ENCODE measurements around the gene EMC7. TPM values are rescaled to one million over a fixed set of nuclear protein-coding genes. Genes with fewer than 3 reads are reported as not detected.

The EMC7 gene
- total and polyA plus RNA-seq, 2 of the 4 experiments (the other 2 are of a cell fraction), result 46.6 to 76.4 TPM

DNA sequence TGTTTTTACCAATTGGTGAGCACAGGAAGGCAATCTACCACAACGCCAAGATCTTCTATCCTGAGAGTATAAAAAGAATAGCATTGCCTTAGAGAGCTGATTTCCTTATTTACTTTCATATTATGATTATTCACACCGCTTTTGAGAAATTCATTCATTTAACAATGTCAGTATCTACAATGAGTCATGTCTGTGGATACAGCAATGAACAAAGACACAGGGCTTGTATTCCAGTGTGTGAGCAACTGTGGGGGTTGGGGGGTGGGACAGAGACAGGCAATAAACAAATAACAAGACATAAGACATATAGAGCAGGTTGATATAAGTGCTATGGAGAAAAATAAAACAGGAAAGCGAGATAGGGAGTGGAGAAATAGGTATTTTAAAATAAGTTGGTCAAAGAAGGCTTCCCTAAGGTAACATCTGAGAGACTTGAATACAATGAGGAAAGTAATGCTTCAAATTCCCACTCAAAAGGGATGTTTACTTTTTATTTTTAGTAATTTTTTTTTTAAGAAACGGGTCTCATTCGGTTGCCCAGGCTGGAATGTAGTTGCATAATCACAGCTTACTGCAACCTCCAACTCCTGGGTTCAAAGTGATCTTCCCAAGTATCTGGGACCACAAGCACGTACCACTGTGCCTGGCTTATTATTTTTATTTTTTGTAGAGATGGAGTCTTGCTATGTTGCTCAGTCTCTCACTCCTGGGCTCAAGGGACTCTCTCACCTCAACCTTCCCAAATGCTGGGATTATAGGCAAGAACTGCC lies 45.9 kb upstream of the EMC7 start:
- Histone ChIP-seq H3K4ac (ENCODE audit: low read depth, low read length) (no peak overlapping the region), H3K27ac (ENCODE audit: insufficient read depth, low read length) (no peak overlapping the region), H3K9me3 (ENCODE audit: control insufficient read depth, insufficient read depth, low read length) (no peaks in the 10 kb centered on the region), H2AK9ac (replicated peaks; ENCODE audit: low read depth, low read length, poor library complexity) (no peak overlapping the region), H3K9ac (ENCODE audit: low read depth, low read length) (no peak overlapping the region), H3K4me2 (ENCODE audit: low read depth, low read length) (no peak overlapping the region), H3K4me3 (ENCODE audit: insufficient read depth, low read depth, low read length) (no peak overlapping the region), H2AFZ (replicated peaks; ENCODE audit: low read length, poor library complexity) (no peak overlapping the region), H3K36me3 (ENCODE audit: control insufficient read depth, insufficient read depth, low read length) (peaks cover 26% of the 10 kb centered on the region), H2BK5ac (ENCODE audit: low read depth, low read length, poor library complexity, severe bottlenecking) (peak overlapping the region; percentile 45), H4K91ac (ENCODE audit: insufficient read depth, low read depth, low read length) (no peak overlapping the region), H3K23ac (ENCODE audit: low read depth, low read length) (no peak overlapping the region), H2BK20ac (ENCODE audit: low read depth, low read length) (no peak overlapping the region), H3K14ac (replicated peaks; ENCODE audit: low read depth, low read length) (no peak overlapping the region), H3K18ac (ENCODE audit: low read depth, low read length) (no peak overlapping the region), H2BK15ac (ENCODE audit: low read depth, low read length) (no peak overlapping the region), H3K27me3 (ENCODE audit: control insufficient read depth, insufficient read depth, low read length) (no peaks in the 10 kb centered on the region), H2BK120ac (ENCODE audit: low read depth, low read length) (no peak overlapping the region), H3K9me1 (ENCODE audit: insufficient read depth, low read length) (no peaks in the 10 kb centered on the region), H4K8ac (ENCODE audit: low read depth in 2 of 2, low read length in 2 of 2) (no peak overlapping the region), H3K4me1 (ENCODE audit: control insufficient read depth, insufficient read depth, low read length) (peaks cover 4% of the 10 kb centered on the region; the same call in 1 of the 2 replicates), H4K5ac (ENCODE audit: low read depth, low read length) (no peak overlapping the region), H3K56ac (ENCODE audit: extremely low read depth, insufficient read depth, low read length) (no peak overlapping the region), H2AK5ac (ENCODE audit: low read depth, low read length) (no peak overlapping the region), H3K79me1 (ENCODE audit: low read depth in 1 of 2, low read length in 2 of 2) (0 out of 4 replicates have a peak, but pooled peaks cover 0 to 3% of the 10 kb centered on the region in 2 experiments), H4K20me1 (ENCODE audit: insufficient read depth, low read length) (no peaks in the 10 kb centered on the region)
- 100% methylated on average over 1 of the region's 6 CpGs; no CpG with 5 or more reads in 1 of the 2 experiments for WGBS, 2 experiments (ENCODE audit: extremely low coverage in 2 of 2, insufficient read length in 1 of 2)
- intact Hi-C loops (cut with micrococcal nuclease), result loop anchor here (10.0 kb wide), 1 partner anchor 47 kb away; no protein-coding TSS in a partner anchor
- dilution Hi-C loops (cut with HindIII; ENCODE audit: low sequenced_read_pairs, unreplicated experiment), result no loop called here
- no peak; the same call in 1 of the 2 replicates for ATAC-seq (ENCODE audit: low read depth)
- DNase-seq, result peak; percentile 24
- in situ Hi-C loops (cut with MboI; ENCODE audit: low sequenced_read_pairs), result no loop called here
- BruUV-seq (replicated peaks), result no TSS peak
- ChIA-PET CTCF (interaction anchor here (0.5 kb wide), 1 partner anchor 216 kb away, joined by 3 read pairs; no protein-coding TSS in a partner anchor), POLR2A (ENCODE audit: unreplicated experiment) (no interaction called here)
- TF ChIP-seq, protein P1, sequence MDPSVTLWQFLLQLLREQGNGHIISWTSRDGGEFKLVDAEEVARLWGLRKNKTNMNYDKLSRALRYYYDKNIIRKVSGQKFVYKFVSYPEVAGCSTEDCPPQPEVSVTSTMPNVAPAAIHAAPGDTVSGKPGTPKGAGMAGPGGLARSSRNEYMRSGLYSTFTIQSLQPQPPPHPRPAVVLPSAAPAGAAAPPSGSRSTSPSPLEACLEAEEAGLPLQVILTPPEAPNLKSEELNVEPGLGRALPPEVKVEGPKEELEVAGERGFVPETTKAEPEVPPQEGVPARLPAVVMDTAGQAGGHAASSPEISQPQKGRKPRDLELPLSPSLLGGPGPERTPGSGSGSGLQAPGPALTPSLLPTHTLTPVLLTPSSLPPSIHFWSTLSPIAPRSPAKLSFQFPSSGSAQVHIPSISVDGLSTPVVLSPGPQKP (IDR thresholded peaks at IDR 0.05; ENCODE audit: borderline replicate concordance, low read depth, low read length), result no peak
- 0 out of 2 replicates have a peak, but pooled peaks have one; percentile 28 for TF ChIP-seq CEBPB (IDR thresholded peaks at IDR 0.05; ENCODE audit: low read depth, low read length)
